HL-60 (cell line): ENCODE data around the gene CHST3.

Experiments
- DNase-seq, 2 experiments: peaks; one replicate each; pipeline ENCODE4 v3.0.0-alpha.2; 2010 to 2020; ENCODE audit warnings: low read depth in 1 of 2, low spot score in 1 of 2
- H3K27ac ChIP-seq: fragments of 250-450 bp; sonication (Bioruptor Pico); replicated peaks from 2 replicates; pipeline ENCODE4 v1.5.1; 2020; ENCODE audit warnings: mild to moderate bottlenecking, moderate library complexity
- H3K27me3 ChIP-seq: fragments of 250-450 bp; sonication (Bioruptor Pico); 2 replicates; pipeline ENCODE4 v1.5.1; 2021; ENCODE audit warnings: mild to moderate bottlenecking, moderate library complexity; ENCODE audit not compliant: insufficient read depth, poor library complexity, severe bottlenecking
- H3K4me3 ChIP-seq: replicated peaks from 2 replicates; pipeline ENCODE4 v1.5.1; 2011; ENCODE audit warnings: mild to moderate bottlenecking, control low read depth, low read length; ENCODE audit not compliant: insufficient read depth
- GABPA ChIP-seq: IDR thresholded peaks from 2 replicates; pipeline ENCODE4 v1.6.1; 2012; ENCODE audit warnings: low read depth
- POLR2AphosphoS5 ChIP-seq: IDR thresholded peaks from 2 replicates; pipeline ENCODE4 v1.6.1; 2012; ENCODE audit warnings: low read depth
- SPI1 ChIP-seq: IDR thresholded peaks from 2 replicates; pipeline ENCODE4 v1.6.1; 2012; ENCODE audit warnings: low read depth, mild to moderate bottlenecking, borderline replicate concordance
- TF ChIP-seq, protein P1 (sequence below): IDR thresholded peaks from 2 replicates; pipeline ENCODE4 v1.6.1; 2012; ENCODE audit warnings: low read depth; ENCODE audit not compliant: insufficient replicate concordance
- TF ChIP-seq, protein P2 (sequence below): IDR thresholded peaks from one replicate; pipeline ENCODE4 v1.5.1; 2011; ENCODE audit warnings: low read length, control low read depth, inconsistent platforms; ENCODE audit not compliant: insufficient read depth

CHST3 gene

DNA sequence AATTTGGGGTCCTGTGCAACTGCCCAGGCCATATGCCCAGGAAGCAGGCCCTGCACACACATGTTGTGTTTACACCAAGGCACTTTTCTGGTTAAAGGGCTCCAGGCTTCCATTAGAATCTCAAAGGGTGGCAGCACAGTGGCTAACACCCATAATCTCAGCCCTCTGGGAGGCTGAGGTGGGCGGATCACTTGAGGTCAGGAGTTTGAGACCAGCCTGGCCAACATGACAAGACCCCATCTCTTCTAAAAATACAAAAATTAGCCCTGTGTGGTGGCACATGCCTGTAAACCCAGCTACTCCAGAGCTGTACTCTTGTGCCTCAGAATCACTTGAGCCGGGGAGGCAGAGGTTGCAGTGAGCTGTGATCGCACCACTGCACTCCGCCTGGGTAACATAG is 70.6 kb downstream of the CHST3 start:
- H3K27ac ChIP-seq = no peak overlapping the region
- no peak for DNase-seq
- H3K4me3 ChIP-seq = no peak overlapping the region
- TF ChIP-seq, protein P1, sequence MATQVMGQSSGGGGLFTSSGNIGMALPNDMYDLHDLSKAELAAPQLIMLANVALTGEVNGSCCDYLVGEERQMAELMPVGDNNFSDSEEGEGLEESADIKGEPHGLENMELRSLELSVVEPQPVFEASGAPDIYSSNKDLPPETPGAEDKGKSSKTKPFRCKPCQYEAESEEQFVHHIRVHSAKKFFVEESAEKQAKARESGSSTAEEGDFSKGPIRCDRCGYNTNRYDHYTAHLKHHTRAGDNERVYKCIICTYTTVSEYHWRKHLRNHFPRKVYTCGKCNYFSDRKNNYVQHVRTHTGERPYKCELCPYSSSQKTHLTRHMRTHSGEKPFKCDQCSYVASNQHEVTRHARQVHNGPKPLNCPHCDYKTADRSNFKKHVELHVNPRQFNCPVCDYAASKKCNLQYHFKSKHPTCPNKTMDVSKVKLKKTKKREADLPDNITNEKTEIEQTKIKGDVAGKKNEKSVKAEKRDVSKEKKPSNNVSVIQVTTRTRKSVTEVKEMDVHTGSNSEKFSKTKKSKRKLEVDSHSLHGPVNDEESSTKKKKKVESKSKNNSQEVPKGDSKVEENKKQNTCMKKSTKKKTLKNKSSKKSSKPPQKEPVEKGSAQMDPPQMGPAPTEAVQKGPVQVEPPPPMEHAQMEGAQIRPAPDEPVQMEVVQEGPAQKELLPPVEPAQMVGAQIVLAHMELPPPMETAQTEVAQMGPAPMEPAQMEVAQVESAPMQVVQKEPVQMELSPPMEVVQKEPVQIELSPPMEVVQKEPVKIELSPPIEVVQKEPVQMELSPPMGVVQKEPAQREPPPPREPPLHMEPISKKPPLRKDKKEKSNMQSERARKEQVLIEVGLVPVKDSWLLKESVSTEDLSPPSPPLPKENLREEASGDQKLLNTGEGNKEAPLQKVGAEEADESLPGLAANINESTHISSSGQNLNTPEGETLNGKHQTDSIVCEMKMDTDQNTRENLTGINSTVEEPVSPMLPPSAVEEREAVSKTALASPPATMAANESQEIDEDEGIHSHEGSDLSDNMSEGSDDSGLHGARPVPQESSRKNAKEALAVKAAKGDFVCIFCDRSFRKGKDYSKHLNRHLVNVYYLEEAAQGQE = no peak
- no peak for TF ChIP-seq GABPA
- peaks cover 13% of the 10 kb centered on the region for H3K27me3 ChIP-seq

DNA sequence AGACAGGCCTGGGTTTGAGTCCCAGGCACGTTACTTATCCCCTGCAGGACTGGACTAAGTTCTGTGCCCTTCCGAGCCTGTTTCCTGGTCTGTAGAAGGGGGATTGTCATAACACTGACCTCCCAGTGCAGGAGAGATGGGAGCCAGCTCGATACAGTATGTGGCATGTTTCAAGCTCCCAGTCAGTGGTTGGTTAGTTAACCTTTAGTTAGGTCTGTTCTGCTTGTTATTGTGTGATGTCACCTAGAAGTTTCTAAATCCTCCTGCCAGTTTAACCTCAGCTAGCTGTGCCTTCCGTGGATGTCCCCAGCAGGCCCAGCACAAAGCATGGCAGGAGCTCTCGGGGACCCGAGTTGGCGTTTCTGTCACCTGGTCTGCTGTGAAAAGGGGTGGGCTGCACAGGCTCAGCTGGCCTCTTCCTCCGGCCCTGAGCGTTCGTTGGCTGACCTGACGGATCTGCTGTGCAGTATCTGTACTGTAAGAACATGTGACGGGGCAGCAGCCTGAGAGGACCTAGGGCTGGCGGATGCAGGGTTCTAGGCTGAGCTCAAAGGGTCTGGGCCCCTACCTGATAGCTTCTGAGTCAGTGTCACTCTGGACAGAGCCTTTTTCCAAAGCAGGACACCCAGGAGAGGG is 71.2 kb downstream of the CHST3 start:
- no peak for DNase-seq
- TF ChIP-seq, protein P2, sequence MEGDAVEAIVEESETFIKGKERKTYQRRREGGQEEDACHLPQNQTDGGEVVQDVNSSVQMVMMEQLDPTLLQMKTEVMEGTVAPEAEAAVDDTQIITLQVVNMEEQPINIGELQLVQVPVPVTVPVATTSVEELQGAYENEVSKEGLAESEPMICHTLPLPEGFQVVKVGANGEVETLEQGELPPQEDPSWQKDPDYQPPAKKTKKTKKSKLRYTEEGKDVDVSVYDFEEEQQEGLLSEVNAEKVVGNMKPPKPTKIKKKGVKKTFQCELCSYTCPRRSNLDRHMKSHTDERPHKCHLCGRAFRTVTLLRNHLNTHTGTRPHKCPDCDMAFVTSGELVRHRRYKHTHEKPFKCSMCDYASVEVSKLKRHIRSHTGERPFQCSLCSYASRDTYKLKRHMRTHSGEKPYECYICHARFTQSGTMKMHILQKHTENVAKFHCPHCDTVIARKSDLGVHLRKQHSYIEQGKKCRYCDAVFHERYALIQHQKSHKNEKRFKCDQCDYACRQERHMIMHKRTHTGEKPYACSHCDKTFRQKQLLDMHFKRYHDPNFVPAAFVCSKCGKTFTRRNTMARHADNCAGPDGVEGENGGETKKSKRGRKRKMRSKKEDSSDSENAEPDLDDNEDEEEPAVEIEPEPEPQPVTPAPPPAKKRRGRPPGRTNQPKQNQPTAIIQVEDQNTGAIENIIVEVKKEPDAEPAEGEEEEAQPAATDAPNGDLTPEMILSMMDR = no peak
- TF ChIP-seq POLR2AphosphoS5 = no peak
- TF ChIP-seq, protein P1 = no peak
- H3K27ac ChIP-seq = no peak overlapping the region

DNA sequence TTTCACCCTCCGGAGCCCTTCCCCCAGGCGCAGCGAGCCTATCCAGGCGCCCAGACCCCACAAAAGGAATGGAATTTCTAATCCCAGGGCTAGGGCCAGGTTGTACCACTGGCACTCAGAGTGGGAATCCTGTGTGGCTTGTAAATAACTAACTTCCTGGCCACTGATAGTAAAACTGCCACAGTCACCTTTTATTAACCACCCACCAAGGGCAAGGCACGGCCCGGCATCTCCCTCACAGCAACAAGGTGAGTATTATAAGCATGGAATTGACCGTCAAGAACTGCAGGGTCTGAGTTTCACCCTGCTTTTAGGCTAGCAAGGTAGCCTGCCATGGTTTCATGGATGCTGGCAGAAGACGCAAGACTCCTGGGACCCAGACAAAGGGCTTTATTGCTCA is 73.1 kb downstream of the CHST3 start:
- TF ChIP-seq POLR2AphosphoS5 = no peak
- H3K27me3 ChIP-seq = no peaks in the 10 kb centered on the region
- DNase-seq = no peak
- H3K27ac ChIP-seq = no peak overlapping the region
- no peak overlapping the region for H3K4me3 ChIP-seq

More for the DNA sequence above, 71.2 kb downstream of the CHST3 start:
- peaks cover 7% of the 10 kb centered on the region for H3K27me3 ChIP-seq
- no peak overlapping the region for H3K4me3 ChIP-seq

DNA sequence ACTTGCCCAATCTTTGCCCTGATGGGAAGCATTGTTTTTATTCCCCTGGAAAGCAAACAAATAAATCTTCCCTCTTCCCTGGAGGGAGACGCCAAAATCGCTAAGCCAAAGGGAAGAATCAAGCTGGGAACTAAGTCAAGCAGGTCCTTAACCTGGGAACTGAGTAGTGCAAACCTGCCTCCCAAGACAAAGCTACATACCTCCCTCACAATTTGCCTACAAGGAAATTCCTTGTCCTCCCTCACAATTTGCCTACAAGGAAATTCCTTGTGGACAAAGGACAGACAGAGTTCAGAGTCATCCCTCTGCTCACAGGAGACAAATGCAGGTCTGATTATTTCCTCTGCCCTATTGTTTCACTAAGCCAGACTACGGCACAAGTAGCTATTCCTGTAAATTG is 73.6 kb downstream of the CHST3 start:
- no peak for DNase-seq
- TF ChIP-seq POLR2AphosphoS5 (no peak), SPI1 (no peak), GABPA (no peak)
- TF ChIP-seq, protein P2 = no peak
- TF ChIP-seq, protein P1 = no peak
- Histone ChIP-seq H3K27ac (no peak overlapping the region), H3K4me3 (no peak overlapping the region), H3K27me3 (no peaks in the 10 kb centered on the region)
